KBM-7 (cell line): ENCODE results near the gene TERC.
"Not testable (repeated sequence)": the region's sequence is repeated elsewhere in the genome, so short reads cannot be mapped to it uniquely, and the experiment has no call there.

Experiments
- DNase-seq: peaks from one replicate; pipeline ENCODE4 v3.0.0-alpha.2; 2015
- in situ Hi-C: fragments of 300-500 bp; cut with MboI; formaldehyde crosslinking; loops from 2 replicates; pipeline ENCODE4 v1.14.3; 2020; ENCODE audit warnings: low sequenced_read_pairs, low pct_unique_long_range_greater_than_20kb, mixed read lengths

The TERC gene

GRCh38 chr3:169772897-169773816, 8.3 kb upstream of the TERC start, which contains the start of gene MYNN:
MYNN (plus strand) TSS chr3:169773396; CDS start chr3:169774296, 900 bp downstream.
- DNase-seq: peak; percentile 94
- in situ Hi-C loops: no loop called here

DNA sequence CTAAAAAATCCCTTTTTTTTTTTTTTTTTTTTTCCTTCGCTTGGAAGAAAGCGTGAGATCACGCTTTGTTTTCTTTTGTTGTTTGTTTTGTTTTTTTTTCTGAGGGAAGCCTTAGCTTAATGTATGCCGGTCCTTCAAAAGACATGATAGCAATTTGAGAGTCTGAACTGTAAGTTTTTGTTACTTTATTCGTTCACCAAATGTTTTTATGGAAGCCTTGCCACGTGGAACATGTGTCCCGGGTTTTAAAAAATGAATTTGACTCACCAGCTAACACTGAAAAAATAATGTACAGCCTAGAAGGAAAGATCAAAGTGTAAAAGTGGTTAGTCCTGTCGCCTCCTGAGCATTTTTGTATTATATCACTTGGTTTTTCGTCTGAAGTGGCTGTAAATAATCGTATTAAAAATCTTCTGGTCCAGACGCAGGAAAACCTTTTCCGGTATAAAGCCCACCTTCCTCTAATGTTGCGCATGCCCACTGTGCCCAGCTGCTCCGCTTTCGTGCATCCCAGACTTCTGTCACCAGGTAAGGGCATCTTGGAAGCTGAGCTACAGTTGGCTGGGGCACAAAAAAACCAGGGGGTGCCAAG, 7.5 kb upstream of the TERC start:
- peak; percentile 83 for DNase-seq
- in situ Hi-C loops: no loop called here

DNA sequence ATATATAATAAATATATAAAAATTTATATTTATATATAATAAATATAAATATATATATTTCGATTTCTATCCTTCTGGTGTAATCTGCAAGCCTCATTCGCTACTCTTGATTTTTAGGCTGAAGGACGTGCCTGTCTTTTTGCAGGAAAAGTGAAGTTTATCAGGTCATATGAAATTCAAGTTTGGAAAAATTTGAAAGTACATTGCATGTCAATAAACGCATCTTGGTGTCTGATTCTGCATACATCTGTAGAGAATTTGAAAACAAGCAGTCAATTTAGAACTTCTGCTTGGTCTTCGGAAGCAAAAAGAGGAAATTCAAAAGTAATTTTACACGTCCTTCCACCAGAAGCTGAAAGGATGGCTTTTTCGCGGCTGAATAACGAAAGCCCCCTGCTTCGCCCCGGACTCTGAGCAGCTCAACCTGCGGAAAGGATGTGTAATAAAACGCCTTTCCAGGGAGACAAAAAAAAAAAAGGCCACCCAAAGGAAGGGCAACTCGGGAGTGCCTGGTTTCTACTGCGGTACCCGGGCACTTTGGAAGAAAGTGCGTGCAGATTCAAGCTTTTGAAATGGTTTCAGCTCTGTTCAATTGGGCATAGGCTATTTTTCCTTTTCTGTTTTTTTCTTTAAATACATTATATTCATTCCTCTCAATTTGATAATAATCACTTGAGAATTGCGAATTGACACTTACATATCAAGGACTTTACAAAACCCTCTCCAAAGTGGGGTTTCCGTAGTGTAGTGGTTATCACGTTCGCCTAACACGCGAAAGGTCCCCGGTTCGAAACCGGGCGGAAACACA, 6.8 kb upstream of the TERC start:
- DNase-seq: peak; percentile 91
- in situ Hi-C loops: no loop called here

- in situ Hi-C loops: no loop called here
- DNase-seq: peak; percentile 80
Measured at GRCh38 chr3:169769287-169770181, 4.7 kb upstream of the TERC start, which contains the start of gene ACTRT3. ACTRT3 (minus strand) TSS chr3:169769561; CDS start chr3:169769520, 41 bp downstream.

DNA sequence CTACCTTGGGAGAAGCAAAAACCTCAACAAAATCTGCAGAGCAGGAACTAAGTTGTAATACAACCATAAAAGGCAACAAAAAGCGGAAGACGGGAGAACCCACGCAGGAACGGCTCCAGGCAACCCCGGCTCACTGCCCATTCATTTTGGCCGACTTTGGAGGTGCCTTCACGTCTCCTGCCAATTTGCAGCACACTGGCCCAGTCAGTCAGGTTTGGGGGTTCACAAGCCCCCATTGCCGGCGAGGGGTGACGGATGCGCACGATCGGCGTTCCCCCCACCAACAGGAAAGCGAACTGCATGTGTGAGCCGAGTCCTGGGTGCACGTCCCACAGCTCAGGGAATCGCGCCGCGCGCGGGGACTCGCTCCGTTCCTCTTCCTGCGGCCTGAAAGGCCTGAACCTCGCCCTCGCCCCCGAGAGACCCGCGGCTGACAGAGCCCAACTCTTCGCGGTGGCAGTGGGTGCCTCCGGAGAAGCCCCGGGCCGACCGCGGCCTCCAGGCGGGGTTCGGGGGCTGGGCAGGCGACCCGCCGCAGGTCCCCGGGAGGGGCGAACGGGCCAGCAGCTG, 463 bp downstream of the TERC start:
- DNase-seq: peak; percentile 85

DNA sequence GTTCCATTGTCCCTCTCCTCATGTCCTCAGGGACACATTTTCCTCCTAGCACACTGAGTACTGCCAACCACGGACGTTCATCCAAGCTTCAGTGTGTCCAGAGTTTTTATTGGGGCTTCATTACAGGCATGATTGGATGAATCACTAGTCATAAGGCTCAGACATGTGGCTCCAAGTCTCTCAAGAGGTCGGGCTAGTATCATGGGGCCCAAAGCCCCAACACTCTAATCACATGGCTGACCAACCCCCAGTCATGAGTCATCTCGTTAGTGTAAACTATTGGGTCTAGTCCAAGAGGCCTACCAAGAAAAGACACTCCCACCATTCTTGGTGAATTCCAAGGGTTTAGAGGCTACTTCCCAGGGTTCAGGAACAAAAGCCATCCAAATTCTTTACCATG, 4.4 kb downstream of the TERC start:
- DNase-seq: no peak
- in situ Hi-C loops: no loop called here

More for the DNA sequence above, 463 bp downstream of the TERC start:
- in situ Hi-C loops: no loop called here

DNA sequence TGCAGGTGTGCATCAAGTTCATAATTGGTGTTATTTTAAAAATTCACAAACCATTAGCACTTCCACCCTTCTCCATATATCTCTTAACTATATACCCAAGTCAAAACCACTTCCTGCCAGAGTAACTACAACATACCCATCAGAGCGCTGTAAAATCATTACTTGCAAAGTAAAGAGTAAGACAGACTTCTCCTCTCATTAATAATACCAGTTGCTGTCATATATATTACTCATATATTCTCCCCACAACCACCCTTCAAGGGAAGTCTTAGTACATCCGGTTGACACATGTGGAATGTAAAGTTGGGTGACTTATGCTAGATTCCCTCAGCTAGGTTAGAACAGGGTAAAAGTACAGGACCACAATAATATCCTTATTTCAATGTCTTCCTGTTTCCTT, 5.6 kb downstream of the TERC start:
- in situ Hi-C loops: no loop called here

DNA sequence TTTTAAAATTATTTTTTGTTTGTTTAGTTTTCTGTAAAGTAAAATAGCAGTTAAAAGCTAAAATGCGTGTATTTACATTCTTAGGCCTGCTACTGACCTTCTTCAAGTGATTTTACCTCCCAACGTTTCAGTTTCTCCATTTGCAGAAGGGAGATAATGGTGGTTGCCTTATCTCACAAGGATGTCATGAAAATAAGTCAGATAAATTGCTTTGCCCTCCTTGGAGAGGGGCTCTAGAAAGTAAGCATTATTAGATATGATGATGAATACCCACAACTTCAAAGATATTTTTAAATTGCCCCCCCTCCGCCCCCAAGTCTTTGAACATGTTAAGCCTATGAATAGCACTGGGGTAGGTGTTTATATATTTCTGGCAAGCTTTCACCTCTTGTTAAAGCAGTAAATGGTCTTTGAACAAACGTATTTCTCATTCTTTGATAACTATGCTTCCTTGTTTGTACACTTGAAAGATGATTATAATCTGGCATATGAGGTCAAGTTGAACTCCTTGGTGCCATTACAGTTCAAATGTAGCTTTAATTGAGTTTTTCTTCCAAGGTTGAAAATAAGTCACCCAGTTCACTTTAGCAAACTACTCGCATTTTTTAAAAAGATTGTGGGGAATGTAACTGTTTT, 6.4 kb downstream of the TERC start:
- no peak for DNase-seq
- in situ Hi-C loops: no loop called here

More for the DNA sequence above, 5.6 kb downstream of the TERC start:
- peak; percentile 54 for DNase-seq

- in situ Hi-C loops: no loop called here
- DNase-seq: no peak
Measured at GRCh38 chr3:169755488-169755887, 9.4 kb downstream of the TERC start.

GRCh38 chr3:169754711-169755110, 10.1 kb downstream of the TERC start:
- DNase-seq: no peak
- in situ Hi-C loops: no loop called here

DNA sequence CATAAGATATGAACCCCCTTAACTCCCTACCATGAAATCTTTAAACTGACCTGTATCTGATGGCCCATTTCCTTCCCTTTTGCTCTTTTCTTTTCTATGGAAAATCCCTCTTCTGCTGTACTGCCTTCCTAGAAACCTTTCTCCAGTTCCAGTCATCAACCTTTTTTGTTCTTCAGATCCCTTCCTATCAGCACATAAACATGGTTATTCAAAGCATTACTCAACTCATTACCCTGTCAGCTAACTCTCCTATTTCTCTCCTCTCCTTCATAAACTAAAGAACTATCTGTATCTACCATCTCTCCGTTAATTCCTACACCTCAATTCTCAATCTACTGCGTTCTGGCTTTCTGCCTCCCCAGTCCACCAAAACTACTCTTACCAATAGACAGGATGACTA, 13.0 kb downstream of the TERC start:
- DNase-seq: no peak
- in situ Hi-C loops: no loop called here

DNA sequence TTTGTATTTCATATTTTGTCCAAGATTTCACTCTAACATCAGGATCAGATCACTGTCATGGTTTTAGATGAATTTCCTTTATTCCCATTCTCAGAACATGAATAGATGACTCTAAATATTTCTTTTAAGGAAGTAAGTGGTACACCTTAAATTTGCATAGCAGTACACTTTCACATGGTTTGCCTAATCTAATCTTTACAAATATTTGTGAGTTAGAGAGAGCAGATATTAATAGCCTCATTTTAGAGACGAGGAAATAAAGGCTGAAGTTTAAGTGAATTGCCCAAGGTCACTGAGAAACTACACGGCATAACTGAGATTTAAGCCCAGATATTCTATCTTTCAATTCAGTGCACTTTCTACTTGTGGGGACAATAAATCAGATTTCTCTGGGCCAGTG, 14.2 kb downstream of the TERC start:
- in situ Hi-C loops: no loop called here
- DNase-seq: no peak

DNA sequence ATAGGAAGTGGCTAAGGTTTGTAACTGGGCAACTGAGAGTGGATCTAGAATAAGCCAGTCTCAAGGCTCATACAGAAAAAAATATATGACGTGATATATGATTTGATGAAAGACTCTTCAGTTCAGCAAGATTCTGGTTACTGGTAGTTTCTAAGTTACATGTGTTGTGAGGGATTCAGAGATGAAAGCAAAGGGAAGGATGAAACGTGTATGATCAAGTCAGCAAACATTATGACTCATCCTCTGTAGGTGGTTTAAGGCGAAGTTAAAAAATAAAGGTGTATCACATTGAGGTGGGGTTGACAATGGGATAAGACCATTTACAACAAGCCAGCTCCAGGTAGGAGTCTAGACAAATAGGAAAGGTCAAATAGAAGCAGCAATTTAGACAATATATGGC, 16.2 kb downstream of the TERC start:
- no peak for DNase-seq
- in situ Hi-C loops: no loop called here

- in situ Hi-C loops: no loop called here
- DNase-seq: peak; percentile 36
Measured at GRCh38 chr3:169746924-169747323, 17.9 kb downstream of the TERC start.

DNA sequence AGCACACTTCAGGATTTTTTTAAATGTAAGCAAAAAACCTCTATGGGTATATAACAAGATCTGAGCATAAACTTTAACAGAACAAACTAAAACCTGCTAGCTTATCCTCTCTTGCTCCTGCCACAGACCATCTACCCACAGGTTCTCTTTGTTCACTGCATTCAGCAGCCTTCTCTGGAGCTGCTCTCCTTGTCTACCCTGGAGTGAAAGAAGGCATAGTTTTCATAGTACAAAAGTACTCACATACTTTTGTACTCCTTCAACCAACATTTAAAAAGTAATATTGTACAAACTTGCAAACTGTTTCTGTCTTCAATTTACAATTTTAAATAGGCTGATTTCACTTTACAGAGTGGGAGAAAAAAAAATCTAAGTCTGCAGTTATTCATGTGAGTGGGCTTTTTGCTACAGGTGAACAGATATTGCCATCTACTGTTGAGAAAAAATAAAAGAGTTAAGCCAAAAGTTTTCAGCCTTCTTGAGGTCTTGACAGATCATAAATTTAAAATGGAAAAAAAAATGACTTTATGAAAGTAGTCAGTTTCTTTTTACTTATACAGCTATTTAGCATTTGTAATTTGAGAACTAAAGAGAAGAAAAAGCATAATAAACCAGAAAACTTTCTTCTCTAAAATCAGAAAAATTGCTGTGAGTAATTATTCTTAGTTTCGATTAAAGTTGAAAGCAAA, 20.4 kb downstream of the TERC start:
- peak; percentile 36 for DNase-seq
- in situ Hi-C loops: no loop called here

DNA sequence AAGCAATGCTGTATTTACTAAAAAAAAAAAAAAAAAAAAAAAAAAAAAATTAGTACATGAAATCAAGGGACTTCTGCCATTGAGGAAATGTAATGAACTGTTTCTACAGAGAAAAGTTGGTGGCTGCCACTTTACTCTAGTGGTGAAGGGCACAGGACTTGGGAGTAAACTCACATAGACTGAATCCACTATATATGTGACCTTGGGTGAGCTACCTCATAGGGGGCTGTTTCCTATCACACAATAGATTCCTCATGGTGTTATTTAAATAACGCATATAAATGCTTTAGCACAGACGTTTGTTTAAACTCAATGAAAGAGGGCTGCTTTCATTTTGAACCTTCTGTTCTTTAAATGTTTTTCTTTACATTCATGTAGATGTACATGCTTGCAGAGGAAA, 25.8 kb downstream of the TERC start:
- in situ Hi-C loops: no loop called here

GRCh38 chr3:169731857-169732256, 33.0 kb downstream of the TERC start:
- in situ Hi-C loops, DNase-seq: not testable (repeated sequence)

More for the DNA sequence above, 25.8 kb downstream of the TERC start:
- DNase-seq: no peak
